NCI-H2107 treated with DMSO at 0.1 percent for 48 hours (cell line): ENCODE measurements around the gene ZNF264.
"Not testable (repeated sequence)": the region's sequence is repeated elsewhere in the genome, so short reads cannot be mapped to it uniquely, and the experiment has no call there.

Source experiments
- DNase-seq: peaks from one replicate; lab custom pipeline; 2025; ENCODE audit not compliant: unreplicated experiment; lab: John Stamatoyannopoulos, UW

The ZNF264 gene

GRCh38 chr19:57191141-57192076 lies at the start of gene ZNF264:
TSS of gene ZNF264 (plus strand) at chr19:57191500. CDS start at chr19:57191914, 414 bp downstream.
- DNase-seq = peak; percentile 78

DNA sequence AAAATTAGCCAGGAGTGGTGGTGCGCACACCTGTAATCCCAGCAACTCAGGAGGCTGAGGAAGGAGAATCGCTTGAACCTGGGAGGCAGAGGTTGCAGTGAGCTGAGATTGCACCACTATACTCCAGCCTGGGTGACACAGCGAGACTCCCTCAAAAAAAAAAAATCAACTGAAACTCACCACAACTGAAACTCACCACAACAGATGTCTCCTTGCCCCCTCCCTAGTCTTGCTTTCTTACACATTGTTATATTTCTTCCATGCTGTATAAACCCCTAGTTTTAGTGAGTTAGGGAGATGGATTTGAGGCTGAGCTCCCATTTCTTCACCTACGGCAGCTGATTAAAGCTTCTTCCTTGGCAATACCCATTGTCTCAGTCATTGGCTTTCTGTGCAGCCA lies 49.6 kb upstream of the ZNF264 start:
- no peak for DNase-seq

- no peak for DNase-seq
Observed at GRCh38 chr19:57152921-57153320, 38.4 kb upstream of the ZNF264 start.

DNA sequence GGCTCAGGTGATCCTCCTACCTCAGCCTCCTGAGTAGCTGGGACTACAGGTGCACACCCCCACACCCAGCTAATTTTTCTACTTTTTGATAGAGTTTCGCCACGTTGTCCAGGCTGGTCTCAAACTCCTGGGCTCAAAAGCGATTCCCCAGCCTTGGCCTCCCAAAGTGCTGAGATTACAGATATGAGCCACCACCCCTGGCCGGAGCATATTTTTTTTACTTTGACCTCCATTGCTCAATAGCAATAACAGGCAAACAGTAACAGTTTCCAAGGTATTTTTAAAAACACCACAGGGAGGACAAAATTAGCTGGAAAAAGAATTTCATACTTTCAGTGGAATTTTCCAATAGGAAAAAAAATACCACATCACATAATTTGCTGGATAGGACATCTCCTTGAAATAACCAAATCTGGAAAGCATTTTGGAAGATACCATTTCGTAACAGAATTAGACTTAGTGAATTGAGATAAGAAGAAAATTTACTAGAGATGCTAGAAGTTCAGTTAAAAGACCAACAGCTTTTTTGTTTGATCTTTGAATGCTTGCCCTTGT lies 29.2 kb upstream of the ZNF264 start:
- no peak for DNase-seq

GRCh38 chr19:57165846-57166245 lies 25.5 kb upstream of the ZNF264 start:
- DNase-seq = no peak

GRCh38 chr19:57167385-57167784 lies 23.9 kb upstream of the ZNF264 start, which contains the start of gene DUXA:
TSS of gene DUXA (minus strand) at chr19:57167485. CDS start at chr19:57167443, 42 bp downstream.
- DNase-seq = no peak

DNA sequence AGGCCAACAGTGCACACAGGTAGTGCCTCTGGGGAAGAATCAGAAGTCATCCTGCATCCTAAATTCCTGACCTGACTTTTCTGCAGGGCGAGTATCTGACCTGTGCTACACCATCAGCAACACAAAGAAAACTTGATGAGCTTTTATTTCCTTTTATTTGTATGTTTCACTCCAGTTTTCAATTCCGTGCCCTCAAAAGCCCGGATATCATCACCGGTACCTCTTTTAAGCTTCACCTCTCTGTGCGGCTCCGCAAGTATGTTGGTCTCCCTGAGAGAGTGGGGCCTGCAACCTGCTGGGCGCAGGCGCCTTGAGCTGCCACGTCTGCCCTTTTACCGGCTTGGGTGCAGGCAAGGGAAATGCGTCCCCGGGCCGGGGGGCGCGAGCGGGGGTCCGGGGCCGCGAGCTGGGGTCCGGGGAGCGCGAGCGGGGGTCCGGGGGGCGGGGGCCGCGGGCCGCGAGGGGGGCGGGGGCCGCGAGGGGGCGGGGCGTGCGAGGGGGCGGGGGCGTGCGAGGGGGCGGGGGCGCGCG lies 19.7 kb upstream of the ZNF264 start:
- DNase-seq = no peak

- DNase-seq = no peak
Observed at GRCh38 chr19:57190301-57190700, 999 bp upstream of the ZNF264 start.

- no peak for DNase-seq
Observed at GRCh38 chr19:57192077-57192420, 749 bp downstream of the ZNF264 start.

- no peak for DNase-seq
Observed at GRCh38 chr19:57192993-57193392, 1.7 kb downstream of the ZNF264 start.

DNA sequence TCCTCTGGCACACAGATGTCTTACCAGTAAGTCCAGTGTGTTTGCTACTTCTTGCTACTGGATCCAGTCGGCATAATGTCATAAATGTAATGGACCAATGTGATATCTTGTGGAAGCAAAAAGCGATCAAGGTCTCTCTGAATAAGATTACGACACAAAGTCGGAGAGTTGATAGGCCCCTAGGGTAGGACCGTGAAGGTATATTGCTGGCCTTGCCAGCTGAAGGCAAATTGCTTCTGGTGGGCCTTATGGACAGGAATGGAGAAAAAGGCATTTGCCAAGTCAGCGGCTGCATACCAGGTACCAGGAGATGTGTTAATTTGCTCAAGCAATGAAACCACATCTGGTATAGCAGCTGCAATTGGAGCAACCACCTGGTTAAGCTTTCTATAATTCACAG lies 6.6 kb downstream of the ZNF264 start:
- DNase-seq = not testable (repeated sequence)

- DNase-seq = no peak
Observed at GRCh38 chr19:57202160-57202559, 10.9 kb downstream of the ZNF264 start.

- DNase-seq = no peak
Observed at GRCh38 chr19:57210381-57210780, 19.1 kb downstream of the ZNF264 start.

GRCh38 chr19:57212109-57212508 lies 20.8 kb downstream of the ZNF264 start:
- DNase-seq = no peak

DNA sequence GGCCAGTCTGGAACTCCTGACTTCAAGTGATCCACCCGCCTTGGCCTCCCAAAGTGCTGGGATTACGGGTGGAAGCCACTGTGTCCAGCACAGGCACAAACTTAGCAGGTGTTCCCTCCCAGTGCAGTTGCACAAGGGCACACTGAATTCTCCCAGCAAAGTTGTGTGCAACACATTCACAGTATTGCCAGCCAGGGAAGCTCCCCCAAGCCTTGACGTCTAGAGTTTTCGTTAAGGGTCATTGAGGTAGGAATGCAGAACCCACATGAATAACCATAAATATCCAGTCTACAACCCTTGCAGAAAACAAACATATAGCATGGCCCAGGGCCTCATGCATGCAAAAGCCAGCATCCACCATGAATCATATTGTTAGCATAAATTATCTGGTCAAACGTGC lies 36.2 kb downstream of the ZNF264 start:
- DNase-seq = no peak

DNA sequence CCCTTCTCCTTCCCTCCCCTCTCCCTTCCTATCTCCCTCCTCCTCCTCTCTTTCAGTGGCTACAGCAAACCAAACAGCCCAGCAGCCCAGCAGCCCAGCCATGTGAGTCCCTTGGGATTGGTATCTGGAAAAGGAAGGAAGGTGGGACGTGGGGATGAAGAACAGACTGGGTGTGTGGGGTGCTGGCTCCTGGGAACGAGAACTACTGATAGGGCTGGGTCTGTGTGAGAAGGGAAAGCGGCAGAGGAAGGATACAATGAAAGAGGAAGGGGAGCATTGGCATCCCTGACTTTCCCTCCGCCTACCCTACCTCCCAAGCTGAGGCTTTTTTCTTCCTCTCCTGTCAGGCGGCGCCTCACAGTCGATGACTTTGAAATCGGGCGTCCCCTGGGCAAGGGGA lies 40.4 kb downstream of the ZNF264 start:
- DNase-seq = no peak

- DNase-seq = no peak
Observed at GRCh38 chr19:57233207-57233606, 41.9 kb downstream of the ZNF264 start.

DNA sequence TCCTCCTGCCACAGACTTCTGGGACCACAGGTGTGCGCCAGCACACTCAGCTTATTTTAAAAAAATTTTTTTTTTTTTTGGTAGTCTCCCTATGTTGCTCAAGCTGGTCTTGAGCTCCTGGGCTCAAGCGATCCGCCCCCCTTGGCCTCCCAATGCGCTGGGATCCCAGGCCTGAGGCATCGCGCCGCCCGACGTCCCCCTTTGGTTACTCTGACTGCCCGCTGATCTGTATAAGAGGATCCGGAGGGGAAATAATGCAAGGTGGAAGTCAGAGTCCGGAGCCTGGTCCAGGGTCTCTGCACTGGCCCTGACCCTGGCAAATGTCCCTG lies 48.6 kb downstream of the ZNF264 start:
- no peak for DNase-seq

GRCh38 chr19:57240311-57241090 lies 49.2 kb downstream of the ZNF264 start, which contains the start of gene ZNF805:
TSS of gene ZNF805 (plus strand) at chr19:57240632. CDS start at chr19:57240892, 260 bp downstream.
- peak; percentile 70 for DNase-seq

GRCh38 chr19:57241176-57241575 lies 49.9 kb downstream of the ZNF264 start:
- no peak for DNase-seq

DNA sequence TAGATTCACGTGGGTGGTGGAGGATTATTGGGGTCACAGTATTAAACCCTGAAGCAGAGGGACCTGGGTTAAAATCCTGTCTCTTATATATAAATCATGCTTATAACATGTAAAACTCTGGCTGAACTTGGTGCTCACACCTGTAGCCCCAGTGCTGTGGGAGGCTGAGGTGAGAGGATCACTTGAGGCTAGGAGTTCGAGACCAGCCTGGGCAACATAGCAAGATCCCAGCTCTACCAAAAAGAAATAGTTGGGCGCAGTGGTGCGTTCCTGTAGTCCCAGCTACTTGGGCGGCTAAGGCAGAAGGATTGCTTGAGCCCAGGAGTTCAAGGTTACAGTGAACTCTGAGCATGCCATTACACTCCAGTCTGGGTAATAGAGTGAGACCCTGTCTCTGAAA lies 51.5 kb downstream of the ZNF264 start:
- no peak for DNase-seq
